Mesendoderm (in vitro differentiated cells): Measurements from ENCODE around the gene PER1.

Experiments used
- DNase-seq: peaks from one replicate; pipeline ENCODE4 v3.0.0; 2013
- H2AK5ac ChIP-seq: 2 replicates; pipeline ENCODE4 v1.6.1; 2013; ENCODE audit warnings: low read length, inconsistent platforms
- H2BK120ac ChIP-seq: 2 replicates; pipeline ENCODE4 v1.6.1; 2013; ENCODE audit warnings: low read depth, mild to moderate bottlenecking, low read length, moderate library complexity, mixed read lengths
- H2BK15ac ChIP-seq: replicated peaks from 2 replicates; pipeline ENCODE4 v1.6.1; 2013; ENCODE audit warnings: low read depth, mild to moderate bottlenecking, moderate library complexity
- H2BK5ac ChIP-seq: 2 replicates; pipeline ENCODE4 v1.6.1; 2013; ENCODE audit warnings: low read length, inconsistent platforms
- H3K18ac ChIP-seq: 2 replicates; pipeline ENCODE4 v1.6.1; 2013; ENCODE audit warnings: mild to moderate bottlenecking, low read length, mixed read lengths
- H3K23ac ChIP-seq: one replicate; pipeline ENCODE4 v1.6.1; 2013; ENCODE audit warnings: low read length
- H3K27ac ChIP-seq: 2 replicates; pipeline ENCODE4 v1.5.1; 2013; ENCODE audit warnings: low read depth, mild to moderate bottlenecking, inconsistent platforms, low read length, moderate library complexity
- H3K27me3 ChIP-seq: 2 replicates; pipeline ENCODE4 v1.6.1; 2013; ENCODE audit warnings: low read length, control low read depth, mild to moderate bottlenecking, inconsistent platforms; ENCODE audit not compliant: insufficient read depth, poor library complexity
- H3K36me3 ChIP-seq: 2 replicates; pipeline ENCODE4 v1.6.1; 2013; ENCODE audit warnings: low read length, inconsistent platforms; ENCODE audit not compliant: control insufficient read depth, insufficient read depth
- H3K4ac ChIP-seq: one replicate; pipeline ENCODE4 v1.6.1; 2013; ENCODE audit warnings: low read depth, mild to moderate bottlenecking, low read length, moderate library complexity
- H3K4me1 ChIP-seq: 2 replicates; pipeline ENCODE4 v1.6.1; 2013; ENCODE audit warnings: low read depth, low read length, inconsistent platforms; ENCODE audit not compliant: control insufficient read depth
- H3K4me2 ChIP-seq: 2 replicates; pipeline ENCODE4 v1.6.1; 2013; ENCODE audit warnings: low read length
- H3K4me3 ChIP-seq: 2 replicates; pipeline ENCODE4 v1.5.1; 2013; ENCODE audit warnings: mild to moderate bottlenecking, low read length
- H3K56ac ChIP-seq: one replicate; pipeline ENCODE4 v1.6.1; 2013; ENCODE audit warnings: low read length
- H3K79me1 ChIP-seq: 2 replicates; pipeline ENCODE4 v1.6.1; 2013; ENCODE audit warnings: low read length, inconsistent platforms
- H3K79me2 ChIP-seq: 2 replicates; pipeline ENCODE4 v1.6.1; 2013; ENCODE audit warnings: mild to moderate bottlenecking, low read length; ENCODE audit not compliant: control insufficient read depth, insufficient read depth
- H3K9ac ChIP-seq: 2 replicates; pipeline ENCODE4 v1.6.1; 2013; ENCODE audit warnings: low read length, inconsistent platforms
- H4K5ac ChIP-seq: one replicate; pipeline ENCODE4 v1.6.1; 2013; ENCODE audit warnings: low read length
- H4K8ac ChIP-seq: one replicate; pipeline ENCODE4 v1.6.1; 2013; ENCODE audit warnings: low read depth, mild to moderate bottlenecking, control low read depth, low read length, moderate library complexity
- WGBS: extraction: QIAGEN DNeasy Blood & Tissue Kit; methylation state at CpG from one replicate; pipeline ENCODE4 v1.1.7; 2013; ENCODE audit warnings: low lambda C conversion rate, missing lambda C conversion rate; ENCODE audit not compliant: insufficient coverage; ENCODE audit errors: extremely low coverage; 5-methylcytosine and 5-hydroxymethylcytosine counted together

Gene PER1

GRCh38 chr17:8133399-8133798 lies 18.8 kb downstream of the PER1 start:
- Histone ChIP-seq H4K8ac (no peak overlapping the region), H3K27ac (no peak overlapping the region)
- DNase-seq, result peak; percentile 78

GRCh38 chr17:8131844-8132441 lies 20.3 kb downstream of the PER1 start:
- H3K56ac ChIP-seq, result no peak overlapping the region
- H3K27me3 ChIP-seq, result peaks cover 3% of the 10 kb centered on the region
- DNase-seq, result no peak
- no peak overlapping the region for H2AK5ac ChIP-seq
- no peak overlapping the region for H3K27ac ChIP-seq
- no peak overlapping the region for H3K4me3 ChIP-seq
- H3K79me1 ChIP-seq, result no peaks in the 10 kb centered on the region
- no peak overlapping the region for H3K9ac ChIP-seq
- H4K5ac ChIP-seq, result no peak overlapping the region
- H3K4ac ChIP-seq, result no peak overlapping the region
- no peak overlapping the region for H2BK5ac ChIP-seq
- no peaks in the 10 kb centered on the region for H3K4me1 ChIP-seq
- no peak overlapping the region for H2BK120ac ChIP-seq
- no peaks in the 10 kb centered on the region for H3K36me3 ChIP-seq
- no peak overlapping the region for H3K23ac ChIP-seq
- H3K79me2 ChIP-seq, result no peaks in the 10 kb centered on the region
- no peak overlapping the region for H2BK15ac ChIP-seq
- no CpG with 5 or more reads among the region's 3 CpGs for WGBS
- H4K8ac ChIP-seq, result no peak overlapping the region
- H3K18ac ChIP-seq, result no peak overlapping the region
- H3K4me2 ChIP-seq, result no peak overlapping the region

More at GRCh38 chr17:8133399-8133798, 18.8 kb downstream of the PER1 start:
- Histone ChIP-seq H3K4me1 (peaks cover 3% of the 10 kb centered on the region), H3K27me3 (peaks cover 4% of the 10 kb centered on the region), H3K9ac (no peak overlapping the region), H2BK15ac (no peak overlapping the region), H3K4me3 (no peak overlapping the region), H2AK5ac (no peak overlapping the region), H3K4me2 (no peak overlapping the region), H3K36me3 (no peaks in the 10 kb centered on the region), H2BK5ac (no peak overlapping the region), H3K56ac (peak overlapping the region; percentile 25), H3K18ac (no peak overlapping the region), H3K79me2 (no peaks in the 10 kb centered on the region), H3K23ac (no peak overlapping the region), H3K4ac (no peak overlapping the region), H3K79me1 (no peaks in the 10 kb centered on the region), H4K5ac (no peak overlapping the region), H2BK120ac (no peak overlapping the region)
- WGBS, result no CpG with 5 or more reads among the region's 12 CpGs

- H3K9ac ChIP-seq, result no peak overlapping the region
- no peak overlapping the region for H4K8ac ChIP-seq
- H3K4me1 ChIP-seq, result peaks cover 4% of the 10 kb centered on the region
- no peak overlapping the region for H3K23ac ChIP-seq
- H3K79me2 ChIP-seq, result no peaks in the 10 kb centered on the region
- no peak overlapping the region for H3K4me2 ChIP-seq
- no peak overlapping the region for H2AK5ac ChIP-seq
- H3K18ac ChIP-seq, result no peak overlapping the region
- H3K27me3 ChIP-seq, result peaks cover 13% of the 10 kb centered on the region
- no peaks in the 10 kb centered on the region for H3K36me3 ChIP-seq
- H3K27ac ChIP-seq, result no peak overlapping the region
- no peak for DNase-seq
- no peak overlapping the region for H3K56ac ChIP-seq
- no peak overlapping the region for H3K4ac ChIP-seq
- no CpG with 5 or more reads among the region's 14 CpGs for WGBS
- no peak overlapping the region for H2BK120ac ChIP-seq
- no peak overlapping the region for H2BK5ac ChIP-seq
- H2BK15ac ChIP-seq, result no peak overlapping the region
- no peaks in the 10 kb centered on the region for H3K79me1 ChIP-seq
- no peak overlapping the region for H3K4me3 ChIP-seq
- H4K5ac ChIP-seq, result no peak overlapping the region
These were observed 23.9 kb downstream of the PER1 start for GRCh38 chr17:8128125-8128784.

GRCh38 chr17:8126491-8127066 lies 25.6 kb downstream of the PER1 start:
- Histone ChIP-seq H4K8ac (no peak overlapping the region), H3K23ac (no peak overlapping the region), H3K4me1 (peaks cover 4% of the 10 kb centered on the region), H3K27me3 (peaks cover 20% of the 10 kb centered on the region), H3K79me2 (no peaks in the 10 kb centered on the region), H2BK15ac (no peak overlapping the region), H4K5ac (no peak overlapping the region), H2BK5ac (no peak overlapping the region), H2AK5ac (no peak overlapping the region), H2BK120ac (no peak overlapping the region), H3K56ac (peak overlapping the region; percentile 62), H3K4me3 (peak overlapping the region; percentile 71), H3K18ac (no peak overlapping the region), H3K9ac (peak overlapping the region; percentile 24), H3K27ac (no peak overlapping the region), H3K4ac (no peak overlapping the region), H3K79me1 (no peaks in the 10 kb centered on the region), H3K36me3 (no peaks in the 10 kb centered on the region), H3K4me2 (peak overlapping the region; percentile 92)
- DNase-seq, result peak; percentile 45
- WGBS, result no CpG with 5 or more reads among the region's 45 CpGs

- Histone ChIP-seq H3K27me3 (peaks cover 20% of the 10 kb centered on the region), H2BK120ac (no peak overlapping the region), H4K8ac (no peak overlapping the region), H3K56ac (peak overlapping the region; percentile 62), H3K79me2 (no peaks in the 10 kb centered on the region), H2BK15ac (no peak overlapping the region), H3K4me3 (peak overlapping the region; percentile 71), H3K4me2 (peak overlapping the region; percentile 92), H2AK5ac (no peak overlapping the region), H3K79me1 (no peaks in the 10 kb centered on the region), H3K4ac (no peak overlapping the region), H3K23ac (no peak overlapping the region), H2BK5ac (no peak overlapping the region), H3K27ac (no peak overlapping the region), H3K9ac (peak overlapping the region; percentile 38), H3K36me3 (no peaks in the 10 kb centered on the region), H4K5ac (no peak overlapping the region), H3K18ac (no peak overlapping the region), H3K4me1 (peaks cover 4% of the 10 kb centered on the region)
- DNase-seq, result peak; percentile 74
- no CpG with 5 or more reads among the region's 35 CpGs for WGBS
These were observed 26.2 kb downstream of the PER1 start for GRCh38 chr17:8125947-8126490.
